GM19463 (cell line): ENCODE measurements around the gene AIMP1.
A peak's percentile ranks its signal among the peaks of the same experiment; 100 is the strongest.

Experiments
- ATAC-seq: cut with Tn5 transposase; IDR thresholded peaks from one replicate; pipeline ENCODE4 v1.9.1; 2021; ENCODE audit warnings: mild to moderate bottlenecking, moderate library complexity; ENCODE audit not compliant: unreplicated experiment

Gene AIMP1

DNA sequence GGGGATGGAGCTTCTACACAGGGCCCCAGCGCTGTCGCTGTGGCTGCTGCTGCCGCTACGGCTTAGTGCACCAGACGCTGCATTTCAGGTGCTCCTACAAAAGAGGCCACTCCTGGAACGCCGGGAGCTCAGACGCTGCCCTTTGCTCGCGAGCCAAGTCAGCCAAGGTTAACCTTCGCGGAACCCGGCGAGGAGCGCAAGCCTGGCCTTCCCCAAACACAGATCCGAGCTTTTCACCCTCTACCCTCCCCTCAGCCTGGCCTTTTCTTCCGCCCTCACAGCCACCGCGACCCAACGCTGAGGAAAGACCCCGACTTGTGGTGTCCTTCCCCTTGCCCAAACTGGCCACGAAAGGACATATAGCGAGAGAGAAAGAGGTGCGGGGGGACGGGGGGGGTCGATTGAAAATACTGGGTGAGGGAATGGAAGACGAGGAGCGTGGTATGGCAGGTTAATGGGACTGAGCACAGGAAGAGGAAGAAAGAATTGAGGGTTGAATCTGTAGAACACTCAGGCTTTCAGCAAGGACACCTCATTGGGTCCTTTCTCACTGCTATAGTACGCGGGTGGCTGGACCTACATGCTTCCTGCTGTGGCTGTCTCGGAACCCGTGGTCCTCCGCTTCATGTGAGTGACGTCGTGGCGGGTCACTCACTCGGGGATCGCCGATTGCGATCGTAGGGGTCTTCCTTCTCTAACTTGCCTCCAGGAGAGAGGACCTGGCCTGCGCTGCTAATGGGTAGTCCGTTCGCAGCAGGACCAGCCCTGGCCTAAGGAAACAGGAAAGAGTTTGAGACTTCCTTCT, at the start of gene AIMP1, which contains the start of gene TBCK:
Gene AIMP1 (plus strand): TSS at position 583 of the 805 bp plus-strand sequence. CDS start 8,460 bp downstream, outside the sequence.
Gene TBCK (minus strand): TSS at position 242 of the 805 bp plus-strand sequence. CDS start 7,249 bp downstream, outside the sequence.
- peak; percentile 82 for ATAC-seq

DNA sequence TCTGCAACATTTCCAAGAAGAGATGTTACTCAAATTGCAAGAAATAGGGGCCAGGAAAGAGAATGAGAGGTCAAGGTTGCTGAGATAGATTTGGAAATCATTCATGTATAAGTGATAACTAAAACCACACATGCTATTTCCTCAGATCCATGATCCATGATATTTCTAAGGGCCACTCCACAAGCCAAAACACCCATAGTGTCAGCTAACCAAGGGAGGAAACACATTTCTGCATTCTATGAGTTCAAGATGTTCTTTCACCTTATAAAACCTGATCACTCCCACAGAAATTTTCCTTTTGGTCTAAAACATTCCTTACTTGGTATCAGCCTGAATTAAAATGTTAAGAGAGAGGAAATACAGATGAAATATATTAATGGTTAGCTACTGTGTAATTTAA, 47.6 kb upstream of the AIMP1 start:
- ATAC-seq: no peak

DNA sequence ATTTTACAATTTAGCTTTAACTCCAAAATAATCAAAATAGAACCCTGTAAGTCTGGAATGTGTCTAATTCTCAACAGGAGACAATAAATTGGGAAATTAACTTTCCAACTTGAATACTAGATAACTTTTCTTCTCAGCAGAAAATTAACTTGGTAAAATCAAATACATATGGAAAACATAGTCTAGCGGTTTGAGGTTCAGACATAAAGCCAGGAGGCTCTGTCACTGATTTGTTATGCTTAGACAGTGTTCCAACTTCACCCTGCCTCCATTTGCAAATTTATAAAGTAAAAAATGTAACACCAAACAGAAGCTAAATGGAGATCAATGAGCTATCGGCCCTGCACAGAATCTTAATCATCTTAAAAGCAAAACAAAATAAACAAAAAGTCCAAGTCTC, 46.6 kb upstream of the AIMP1 start:
- no peak for ATAC-seq

DNA sequence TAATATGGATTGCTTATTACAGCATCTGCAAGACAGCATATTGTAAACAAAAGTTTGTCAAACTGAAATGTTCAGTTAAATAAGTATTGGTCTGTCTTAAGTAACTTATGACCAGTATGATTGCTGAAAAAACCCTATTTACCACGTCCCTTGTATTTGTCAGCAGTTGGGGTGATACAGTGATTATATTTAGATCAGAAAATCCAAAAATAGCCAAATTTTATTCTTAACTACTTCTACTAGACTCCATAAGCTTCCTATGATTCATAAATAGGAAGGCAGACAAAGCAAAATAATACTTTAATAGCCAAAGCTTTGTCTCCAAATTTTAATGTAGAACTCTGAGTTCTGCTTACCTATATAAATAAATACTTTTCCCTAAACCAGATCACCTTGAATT, 45.6 kb upstream of the AIMP1 start:
- ATAC-seq: no peak

DNA sequence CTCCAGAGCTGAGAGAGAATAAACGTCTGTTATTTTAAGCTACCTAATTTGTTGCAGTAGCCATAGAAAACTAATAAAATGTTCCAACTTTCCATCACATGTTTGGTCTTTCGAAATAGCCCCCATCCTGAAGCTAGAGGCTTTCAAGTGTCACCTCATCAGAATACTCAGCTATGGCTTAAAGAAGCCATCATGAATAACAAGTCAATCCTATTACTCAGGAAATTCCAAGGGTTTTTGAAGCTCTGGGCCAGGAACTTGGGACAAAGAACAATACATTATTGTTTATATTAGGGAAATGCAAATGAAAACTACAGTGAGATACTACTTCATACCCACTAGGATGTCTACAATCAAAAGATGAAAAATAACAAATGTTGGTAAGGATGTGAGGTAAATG, 42.5 kb upstream of the AIMP1 start:
- ATAC-seq: no peak

DNA sequence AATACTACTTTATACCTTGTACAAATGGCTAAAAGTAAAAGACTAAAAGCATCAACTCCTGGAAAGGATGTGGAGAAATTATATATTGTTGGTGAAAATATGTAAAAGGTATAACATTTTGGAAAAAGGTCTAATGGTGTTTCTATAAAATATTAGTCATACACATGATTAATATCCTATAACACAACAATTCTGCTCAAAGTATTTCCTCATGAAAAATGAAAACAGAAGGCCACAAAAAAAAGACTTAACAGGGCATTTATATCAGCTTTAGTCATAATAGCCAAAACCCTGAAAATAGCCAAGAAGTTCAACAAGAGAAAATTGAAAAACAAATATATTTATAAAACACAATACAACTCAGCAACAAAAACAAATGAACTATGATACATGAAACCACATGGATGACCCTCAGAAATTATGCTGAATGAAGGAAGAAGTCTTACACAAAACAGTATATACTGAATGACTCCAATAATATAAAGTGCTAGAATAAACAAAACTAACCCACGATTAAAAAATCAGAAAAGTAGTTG, 39.1 kb upstream of the AIMP1 start:
- ATAC-seq: no peak

DNA sequence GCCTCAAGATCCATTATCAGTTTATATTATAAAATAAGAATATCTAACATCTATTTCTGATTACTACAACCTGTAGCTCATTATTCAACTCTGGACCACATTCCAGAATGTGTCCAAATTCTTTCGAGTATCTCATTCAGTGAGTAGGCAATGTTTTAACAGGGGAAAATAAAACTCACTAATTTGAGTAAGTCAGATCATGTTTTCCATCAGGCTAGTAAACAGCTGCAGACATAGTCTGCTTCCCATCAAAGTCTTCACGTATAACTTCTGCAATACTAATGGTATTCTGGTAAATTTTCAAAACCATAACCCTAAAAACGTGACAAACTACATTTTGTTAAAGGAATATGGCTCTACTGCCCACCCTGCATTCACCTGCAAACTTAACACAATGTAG, 32.1 kb upstream of the AIMP1 start:
- ATAC-seq: no peak

DNA sequence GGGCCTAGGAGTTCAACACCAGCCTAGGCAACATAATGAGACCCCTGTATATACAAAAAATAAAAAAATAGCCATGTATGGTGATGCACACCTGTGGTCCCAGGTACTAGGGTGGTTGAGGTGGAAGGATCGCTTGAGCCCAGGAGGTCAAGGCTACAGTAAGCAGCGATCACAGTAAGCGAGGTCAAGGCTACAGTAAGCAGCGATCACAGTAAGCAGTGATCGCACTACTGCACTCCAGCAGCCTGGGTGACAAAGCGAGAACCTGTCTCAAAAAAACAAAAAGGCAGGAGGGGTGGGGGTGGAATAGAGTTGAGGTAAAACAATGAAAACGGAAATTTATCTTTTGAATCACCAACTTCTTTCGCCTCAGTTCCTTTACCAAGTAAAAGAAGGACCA, 29.7 kb upstream of the AIMP1 start:
- no peak for ATAC-seq

DNA sequence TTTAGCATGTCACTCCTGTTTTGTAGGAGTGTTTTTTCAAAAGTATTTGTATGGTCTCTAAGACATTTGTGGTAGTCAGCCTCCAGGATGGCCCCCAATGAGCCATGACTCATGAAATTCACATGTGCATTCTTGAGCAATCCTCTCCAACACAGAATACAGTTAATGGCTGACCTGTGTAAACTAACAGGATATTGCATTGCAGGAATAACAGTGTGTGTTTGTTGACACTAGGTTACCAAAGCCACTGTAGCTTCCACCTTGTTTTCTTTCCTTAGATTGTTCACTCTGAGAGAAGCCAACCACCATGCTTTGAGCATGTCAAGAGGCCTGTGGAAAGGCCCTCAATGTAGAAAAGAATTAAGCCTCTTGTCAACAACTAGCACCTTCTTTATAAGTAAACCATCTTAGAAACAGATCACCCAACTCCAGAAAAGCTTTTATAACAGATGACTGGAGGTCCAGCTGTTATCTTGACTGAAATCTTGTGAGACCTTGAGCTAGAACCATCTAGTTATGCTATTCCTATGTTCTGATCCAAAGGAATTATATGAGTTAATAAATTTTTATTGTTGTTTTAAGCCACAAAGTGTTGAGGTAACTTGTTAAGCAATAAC, 28.9 kb upstream of the AIMP1 start:
- ATAC-seq: no peak

DNA sequence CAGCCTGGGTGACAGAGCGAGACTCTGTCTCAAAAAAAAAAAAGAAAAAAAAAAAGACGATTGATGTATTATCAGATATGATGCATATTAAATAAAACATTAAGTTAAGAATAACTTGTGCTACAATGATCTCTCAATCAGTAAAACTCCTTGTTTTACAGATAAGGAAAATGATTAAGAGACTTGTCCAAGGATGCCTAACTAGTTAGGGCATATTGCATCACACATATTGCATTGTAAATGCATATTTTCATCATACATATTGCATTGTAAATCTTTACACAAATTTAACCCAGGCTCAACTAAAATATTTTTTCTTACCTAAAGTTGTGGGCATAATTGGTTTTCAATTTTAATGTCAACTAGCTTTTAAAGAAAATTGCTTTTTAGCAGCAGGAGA, 26.6 kb upstream of the AIMP1 start:
- ATAC-seq: no peak

DNA sequence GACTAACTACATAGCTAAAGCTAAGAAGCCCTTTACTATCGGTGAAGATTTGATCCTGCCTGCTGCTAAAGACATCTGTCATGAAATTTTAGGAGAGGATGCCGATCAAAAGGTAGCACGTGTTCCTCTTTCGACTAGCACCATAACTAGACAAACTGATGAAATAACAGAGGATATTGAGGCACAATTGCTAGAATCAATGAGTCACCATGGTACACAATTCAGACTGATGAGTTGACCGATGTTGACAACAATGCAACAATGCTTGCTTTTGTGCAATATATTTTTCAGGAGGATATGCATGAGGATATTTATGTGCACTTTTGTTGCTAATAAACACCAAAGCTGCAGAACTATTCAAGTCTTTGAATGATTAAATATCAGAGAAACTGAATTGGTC, 24.7 kb upstream of the AIMP1 start:
- ATAC-seq: no peak

DNA sequence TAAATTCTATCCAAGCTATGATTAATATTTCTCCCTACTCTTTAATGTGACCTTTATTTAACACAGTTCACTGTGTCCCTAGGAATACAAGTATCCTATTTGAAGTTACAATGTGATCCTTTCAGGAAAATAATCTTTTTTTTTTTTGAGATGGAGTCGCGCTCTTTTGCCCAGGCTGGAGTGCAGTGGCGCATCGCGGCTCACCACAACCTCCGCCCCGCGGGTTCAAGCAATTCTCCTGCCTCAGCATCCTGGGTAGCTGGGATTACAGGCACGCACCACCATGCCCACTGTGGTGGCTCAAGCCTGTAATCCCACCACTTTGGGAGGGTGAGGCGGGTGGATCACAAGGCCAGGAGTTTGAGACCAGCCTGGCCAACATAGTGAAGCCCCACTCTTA, 22.3 kb upstream of the AIMP1 start:
- no peak for ATAC-seq

DNA sequence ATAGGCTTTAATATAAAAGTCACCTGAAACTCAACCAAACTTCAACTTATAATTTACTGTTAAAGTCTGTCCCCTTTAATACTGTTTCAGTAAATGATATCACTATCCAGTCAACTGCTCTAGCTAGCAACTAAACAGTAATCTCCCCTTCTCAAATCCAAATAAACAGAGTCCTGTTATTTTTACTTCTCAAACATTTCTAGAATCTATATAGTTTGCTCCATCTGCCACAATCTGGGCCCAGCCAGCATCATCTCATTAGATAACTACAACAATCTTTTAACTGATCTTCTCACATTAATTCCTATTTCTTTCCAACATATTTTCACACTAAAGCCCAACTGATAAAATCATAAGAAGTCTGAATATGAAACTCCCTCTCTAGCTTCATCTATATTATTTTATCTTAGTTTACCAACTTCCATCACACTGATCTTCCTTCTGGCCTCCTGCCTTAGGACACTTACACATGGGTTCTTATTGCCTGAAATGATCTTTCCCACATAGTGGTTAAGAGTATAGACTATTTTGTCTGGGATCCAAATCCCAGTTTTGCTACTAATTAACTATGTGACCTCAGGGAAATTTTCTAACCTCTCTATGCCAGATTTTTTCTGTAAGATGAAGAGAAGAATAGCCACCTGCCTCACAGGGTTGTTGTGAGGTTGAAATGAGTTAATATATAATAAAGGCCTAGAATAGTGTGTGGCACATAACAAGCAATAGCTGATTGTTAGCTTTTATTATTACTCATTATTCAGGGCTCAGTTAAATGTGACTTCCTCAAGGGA, 18.9 kb upstream of the AIMP1 start:
- ATAC-seq: no peak

DNA sequence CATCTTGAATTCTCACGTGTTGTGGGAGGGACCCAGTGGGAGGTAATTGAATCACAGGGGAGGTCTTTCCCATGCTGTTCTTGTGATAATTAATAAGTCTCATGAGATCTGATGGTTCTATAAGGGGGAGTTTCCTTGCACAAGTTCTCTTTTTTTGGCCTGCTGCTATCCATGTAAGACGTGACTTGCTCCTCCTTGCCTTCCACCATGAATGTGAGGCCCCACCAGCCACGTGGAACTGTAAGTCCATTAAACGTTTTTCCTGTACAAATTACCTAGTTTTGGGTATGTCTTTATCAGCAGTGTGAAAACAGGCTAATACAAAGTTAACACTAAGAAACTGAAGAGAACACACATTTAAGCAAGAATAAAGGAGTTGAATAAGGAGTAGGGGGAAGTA, 16.4 kb upstream of the AIMP1 start:
- ATAC-seq: no peak

DNA sequence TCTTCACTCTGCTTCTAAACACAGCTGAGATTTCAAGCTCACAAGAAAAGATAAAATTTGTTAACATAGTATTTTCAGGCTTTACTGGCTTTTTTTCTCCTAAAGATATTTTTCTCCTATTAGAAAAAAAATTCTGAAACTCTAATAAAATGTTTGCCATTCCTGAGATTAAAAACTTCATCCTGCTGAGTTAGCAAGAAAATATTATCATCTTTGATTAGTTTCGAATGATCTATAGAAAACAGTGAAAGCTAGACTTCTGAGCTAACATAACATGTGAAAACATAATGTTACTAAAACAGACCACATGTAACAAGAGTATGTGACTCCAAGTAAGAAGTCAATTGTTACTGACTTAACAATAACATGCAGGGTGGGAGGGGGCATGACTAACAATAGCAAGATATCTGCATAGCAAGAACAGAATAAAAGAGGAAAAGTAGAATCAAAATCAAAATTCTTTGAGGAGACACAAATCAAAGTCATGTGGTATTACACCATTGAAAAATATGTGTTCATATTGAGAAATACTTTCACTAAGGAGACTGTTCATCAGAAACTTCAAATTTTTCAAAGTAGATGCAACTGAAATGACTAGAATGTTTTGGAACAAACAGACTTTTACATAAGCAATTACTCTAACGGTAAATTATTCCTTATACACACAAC, 14.8 kb upstream of the AIMP1 start:
- no peak for ATAC-seq

DNA sequence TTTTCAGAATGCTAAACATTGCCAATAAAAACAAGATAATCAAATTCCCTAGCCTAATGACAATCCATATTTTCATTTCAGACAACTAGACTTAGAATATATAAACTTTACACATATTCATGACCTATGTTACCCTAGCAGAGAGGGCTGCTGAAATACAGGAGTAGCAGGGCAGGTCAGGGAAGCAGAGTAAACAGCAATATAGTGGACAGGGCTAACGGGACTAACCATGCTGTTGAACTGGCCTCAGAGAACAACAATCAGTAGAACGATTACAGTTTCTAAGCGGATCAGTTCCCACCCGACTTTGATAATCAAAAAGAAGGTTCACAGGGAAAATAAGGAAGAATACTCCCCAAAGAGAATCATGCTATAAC, 14.3 kb upstream of the AIMP1 start:
- ATAC-seq: no peak

DNA sequence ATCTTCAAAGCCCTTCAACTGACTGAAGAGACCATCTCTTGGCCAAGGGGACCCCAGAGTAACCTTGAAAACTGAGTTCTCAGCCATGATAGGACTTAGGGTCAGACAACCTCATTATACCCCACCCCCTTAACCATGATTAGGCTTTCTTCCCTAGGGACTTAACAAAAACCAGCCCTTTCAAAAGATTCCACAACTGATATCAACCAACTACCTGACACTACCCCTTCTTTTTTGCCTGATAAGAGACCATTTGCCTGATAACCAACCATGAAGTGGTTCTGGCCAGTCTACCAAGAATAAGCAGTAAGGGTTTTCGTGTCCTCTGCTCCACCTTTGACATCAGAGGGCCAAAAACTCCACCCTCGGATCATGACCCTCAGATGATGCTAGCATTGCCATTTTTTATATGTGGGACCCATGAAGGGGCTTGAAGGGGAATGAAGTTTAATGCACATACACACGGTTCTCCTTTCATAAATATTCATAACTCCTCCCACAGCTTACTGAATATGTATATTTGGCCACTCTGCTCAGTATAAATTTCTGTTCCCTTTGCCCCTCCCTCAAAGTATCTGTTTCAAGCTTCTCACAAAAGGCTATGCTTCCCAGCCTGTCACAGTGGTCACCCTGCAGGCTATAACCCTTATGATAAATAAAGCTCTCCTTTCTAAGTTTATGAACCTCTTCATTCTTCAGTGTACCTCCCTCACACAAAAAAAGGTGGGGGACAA, 12.6 kb upstream of the AIMP1 start:
- no peak for ATAC-seq

DNA sequence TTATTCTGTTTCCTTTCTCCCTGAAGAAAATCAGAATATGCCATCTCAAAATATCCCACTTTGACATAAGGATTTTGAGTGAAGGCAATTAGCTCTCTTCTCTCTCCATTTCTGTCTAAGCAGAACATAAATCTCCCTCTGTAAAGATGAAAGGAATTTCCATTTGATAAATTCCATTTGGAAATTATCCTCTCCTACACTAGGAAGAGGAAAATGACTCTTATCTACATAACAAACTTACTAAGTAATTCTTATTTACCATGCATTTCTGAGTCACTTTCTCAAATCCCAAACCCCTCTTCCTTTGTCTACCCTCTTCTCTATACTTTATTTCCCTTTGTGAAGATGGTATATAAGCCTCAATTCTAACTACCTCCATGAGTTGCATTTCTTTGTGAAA, 11.7 kb upstream of the AIMP1 start:
- ATAC-seq: no peak

DNA sequence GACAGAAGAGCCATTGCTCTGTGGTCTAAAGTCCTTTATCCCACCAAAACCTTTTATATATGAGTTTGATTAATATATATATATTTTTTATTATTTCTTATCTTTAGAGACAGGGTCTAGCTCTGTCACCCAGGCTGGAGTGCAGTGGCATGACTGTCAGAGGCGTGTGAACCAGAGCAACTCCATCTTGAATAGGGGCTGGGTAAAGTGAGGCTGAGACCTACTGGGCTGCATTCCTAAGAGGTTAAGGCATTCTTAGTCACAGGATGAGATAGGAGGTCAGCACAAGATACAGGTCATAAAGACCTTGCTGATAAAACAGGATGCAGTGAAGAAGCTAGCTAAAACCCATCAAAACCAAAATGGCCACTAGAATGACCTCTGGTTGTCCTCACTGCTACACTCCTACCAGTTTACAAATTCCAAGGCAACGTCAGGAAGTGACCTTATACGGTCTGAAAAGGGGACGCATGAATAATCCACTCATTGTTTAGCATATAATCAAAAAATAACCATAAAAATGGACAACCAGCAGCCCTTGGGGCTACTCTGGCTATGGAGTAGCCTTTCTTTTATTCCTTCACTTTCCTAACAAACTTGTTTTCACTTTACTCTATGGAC, 10.8 kb upstream of the AIMP1 start:
- no peak for ATAC-seq

DNA sequence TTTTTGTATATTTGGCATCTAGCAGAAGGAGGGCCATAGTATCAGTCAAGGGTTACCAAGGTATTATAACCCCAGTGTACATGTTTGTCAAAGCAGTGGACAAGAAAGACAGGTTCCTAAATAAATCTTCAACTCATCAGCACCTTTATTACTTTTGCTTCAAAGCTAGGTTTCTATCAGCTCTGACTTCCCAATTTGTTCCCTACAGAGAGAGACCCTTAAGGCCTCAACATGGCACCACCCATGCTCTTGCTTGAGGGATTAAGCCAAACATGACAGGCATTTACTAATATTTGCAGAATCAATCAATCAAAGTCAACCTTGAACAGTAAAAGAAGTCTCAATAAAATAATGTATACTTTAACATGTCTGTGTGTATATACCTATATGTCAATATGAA, 9.8 kb upstream of the AIMP1 start:
- no peak for ATAC-seq
